ENCODE results near the gene COPS3.

DNA sequence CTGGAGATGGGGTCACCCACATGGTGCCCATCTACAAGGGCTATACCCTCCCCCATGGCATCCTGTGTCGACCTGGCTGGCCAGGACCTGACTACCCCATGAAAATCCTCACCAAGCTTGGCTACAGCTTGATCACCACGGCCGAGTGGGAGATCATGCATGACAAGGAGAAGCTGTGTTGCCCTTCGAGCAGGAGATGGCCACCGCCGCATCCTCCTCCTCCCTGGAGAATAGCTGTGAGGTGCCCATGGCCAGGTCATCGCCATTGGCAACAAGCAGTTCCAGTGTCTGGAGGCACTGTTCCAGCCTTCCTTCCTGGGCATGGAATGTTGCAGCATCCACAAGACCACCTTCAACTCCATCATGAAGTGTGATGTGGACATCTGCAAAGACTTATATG lies 38.8 kb downstream of the COPS3 start:
- TF ChIP-seq, protein P1, sequence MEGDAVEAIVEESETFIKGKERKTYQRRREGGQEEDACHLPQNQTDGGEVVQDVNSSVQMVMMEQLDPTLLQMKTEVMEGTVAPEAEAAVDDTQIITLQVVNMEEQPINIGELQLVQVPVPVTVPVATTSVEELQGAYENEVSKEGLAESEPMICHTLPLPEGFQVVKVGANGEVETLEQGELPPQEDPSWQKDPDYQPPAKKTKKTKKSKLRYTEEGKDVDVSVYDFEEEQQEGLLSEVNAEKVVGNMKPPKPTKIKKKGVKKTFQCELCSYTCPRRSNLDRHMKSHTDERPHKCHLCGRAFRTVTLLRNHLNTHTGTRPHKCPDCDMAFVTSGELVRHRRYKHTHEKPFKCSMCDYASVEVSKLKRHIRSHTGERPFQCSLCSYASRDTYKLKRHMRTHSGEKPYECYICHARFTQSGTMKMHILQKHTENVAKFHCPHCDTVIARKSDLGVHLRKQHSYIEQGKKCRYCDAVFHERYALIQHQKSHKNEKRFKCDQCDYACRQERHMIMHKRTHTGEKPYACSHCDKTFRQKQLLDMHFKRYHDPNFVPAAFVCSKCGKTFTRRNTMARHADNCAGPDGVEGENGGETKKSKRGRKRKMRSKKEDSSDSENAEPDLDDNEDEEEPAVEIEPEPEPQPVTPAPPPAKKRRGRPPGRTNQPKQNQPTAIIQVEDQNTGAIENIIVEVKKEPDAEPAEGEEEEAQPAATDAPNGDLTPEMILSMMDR (IDR thresholded peaks at IDR 0.05), result no peak
- TF ChIP-seq POLR2A (IDR thresholded peaks at IDR 0.05), result no peak

Data from Peyer's patch (tissue), 4 donors.